K562 (cell line): ENCODE data around the gene PDZD8. TPM values are rescaled to one million over a fixed set of nuclear protein-coding genes. Genes with fewer than 3 reads are reported as not detected.

Experiments
- BHLHE40 ChIP-seq: IDR thresholded peaks from 2 replicates; pipeline ENCODE4 v1.6.1; 2011; ENCODE audit warnings: low read length, improper control_type of control experiment
- CBFA2T3 ChIP-seq: fragments of 450-650 bp; IDR thresholded peaks from 2 replicates; pipeline ENCODE4 v1.6.1; 2017
- CC2D1A ChIP-seq: fragments of 450-650 bp; IDR thresholded peaks from 2 replicates; pipeline ENCODE4 v1.6.1; 2017; ENCODE audit warnings: mild to moderate bottlenecking
- CCAR2 ChIP-seq: fragments of 200-400 bp; formaldehyde crosslinking; IDR thresholded peaks from 2 replicates; pipeline ENCODE4 v1.6.1; 2017; ENCODE audit warnings: mild to moderate bottlenecking, low read depth, low read length
- CREM ChIP-seq: IDR thresholded peaks from 2 replicates; pipeline ENCODE4 v1.6.1; 2014; ENCODE audit warnings: antibody characterized with exemption, low read depth
- DACH1 ChIP-seq: fragments of 450-650 bp; IDR thresholded peaks from 2 replicates; pipeline ENCODE4 v1.6.1; 2018; ENCODE audit not compliant: partially characterized antibody
- EP300 ChIP-seq: IDR thresholded peaks from 2 replicates; pipeline ENCODE4 v1.6.1; 2012; ENCODE audit warnings: low read length, improper control_type of control experiment
- FOXJ2 ChIP-seq: fragments of 200-800 bp; sonication (Bioruptor generic); IDR thresholded peaks from 2 replicates; pipeline ENCODE4 v1.6.1; 2016; ENCODE audit warnings: missing genetic modification characterization, missing compliant biosample characterization
- KLF13 ChIP-seq: fragments of 450-650 bp; IDR thresholded peaks from 2 replicates; pipeline ENCODE4 v1.6.1; 2016; ENCODE audit warnings: missing genetic modification characterization, low read depth, mild to moderate bottlenecking, missing compliant biosample characterization, moderate library complexity, borderline replicate concordance
- MXI1 ChIP-seq: IDR thresholded peaks from 2 replicates; pipeline ENCODE4 v1.6.1; 2011; ENCODE audit warnings: low read depth, mild to moderate bottlenecking, improper control_type of control experiment, low read length
- RBBP5 ChIP-seq: fragments of 200-600 bp; sonication (generic); IDR thresholded peaks from 2 replicates; pipeline ENCODE4 v1.6.1; 2012; ENCODE audit warnings: borderline replicate concordance, mild to moderate bottlenecking, low read length, control low read depth, inconsistent platforms; ENCODE audit not compliant: insufficient read depth, poor library complexity, severe bottlenecking
- STAT5A ChIP-seq: IDR thresholded peaks from 2 replicates; pipeline ENCODE4 v1.6.1; 2012; ENCODE audit warnings: low read length, inconsistent platforms, borderline replicate concordance
- ZNF766 ChIP-seq: fragments of 200-800 bp; sonication (Bioruptor generic); conservative IDR thresholded peaks from 2 replicates; pipeline ENCODE4 v1.6.1; 2016; ENCODE audit warnings: missing genetic modification characterization, missing compliant biosample characterization
- polyA plus RNA-seq, 8 experiments: library from polyadenylated mRNA; depleted of rRNA in 4 of 8; stranded (reverse) in 5 of 8; unstranded in 3 of 8; fragments of >200 nt; fragmentation: Nextera tagmentation in 2 of 8; fragmentation: Illumina TruSeq in 1 of 8; extraction: Ambion mirVana in 2 of 8; extraction: Trizol in 1 of 8; gene quantifications; 2 replicates each; pipeline versions ENCODE4 v1.2.1 to v1.2.3, GENCODE V29; 2011 to 2014; ENCODE audit warnings: inconsistent platforms in 1 of 8, missing spikeins in 1 of 8
- total RNA-seq, 7 experiments: library from RNA; depleted of rRNA in 6 of 7; stranded (reverse); fragments of >200 nt in 6 of 7; fragmentation: Illumina TruSeq in 2 of 7; extraction: Trizol in 2 of 7; gene quantifications; 2 replicates each; pipeline versions ENCODE4 v1.2.1 to v1.2.3, GENCODE V29; 2011 to 2021; ENCODE audit warnings: low replicate concordance in 1 of 7
- TF ChIP-seq, protein P1 (sequence below): fragments of 200-400 bp; formaldehyde crosslinking; IDR thresholded peaks from 2 replicates; pipeline ENCODE4 v1.6.1; 2017; ENCODE audit warnings: mild to moderate bottlenecking, low read depth, low read length, moderate library complexity
- TF ChIP-seq, protein P2 (sequence below), 2 experiments: IDR thresholded peaks; 2 replicates each; pipeline ENCODE4 v1.6.1; 2011; ENCODE audit warnings: borderline replicate concordance in 1 of 2, control low read depth in 1 of 2, low read depth in 1 of 2, low read length in 1 of 2, mild to moderate bottlenecking in 1 of 2, mixed read lengths in 1 of 2, moderate library complexity in 1 of 2; ENCODE audit not compliant: insufficient read depth in 1 of 2, insufficient read length in 1 of 2, poor library complexity in 1 of 2, severe bottlenecking in 1 of 2; ENCODE audit errors: extremely low read depth in 1 of 2
- TF ChIP-seq, protein P3 (sequence below), 2 experiments: fragments of 150-350 bp in 1 of 2; IDR thresholded peaks; 2 replicates each; pipeline ENCODE4 v1.6.1; 2012 to 2016; ENCODE audit warnings: low read depth in 2 of 2, low read length in 2 of 2, mild to moderate bottlenecking in 1 of 2, moderate library complexity in 1 of 2
- TF ChIP-seq, protein P4 (sequence below): sonication (generic); IDR thresholded peaks from 2 replicates; pipeline ENCODE4 v1.6.1; 2016

Gene PDZD8
- total and polyA plus RNA-seq, 9 of the 15 experiments (the other 6 are each of a cell fraction or from before 2014, with no cell fraction given): 5.5 to 53.4 (median 36.8) TPM

DNA sequence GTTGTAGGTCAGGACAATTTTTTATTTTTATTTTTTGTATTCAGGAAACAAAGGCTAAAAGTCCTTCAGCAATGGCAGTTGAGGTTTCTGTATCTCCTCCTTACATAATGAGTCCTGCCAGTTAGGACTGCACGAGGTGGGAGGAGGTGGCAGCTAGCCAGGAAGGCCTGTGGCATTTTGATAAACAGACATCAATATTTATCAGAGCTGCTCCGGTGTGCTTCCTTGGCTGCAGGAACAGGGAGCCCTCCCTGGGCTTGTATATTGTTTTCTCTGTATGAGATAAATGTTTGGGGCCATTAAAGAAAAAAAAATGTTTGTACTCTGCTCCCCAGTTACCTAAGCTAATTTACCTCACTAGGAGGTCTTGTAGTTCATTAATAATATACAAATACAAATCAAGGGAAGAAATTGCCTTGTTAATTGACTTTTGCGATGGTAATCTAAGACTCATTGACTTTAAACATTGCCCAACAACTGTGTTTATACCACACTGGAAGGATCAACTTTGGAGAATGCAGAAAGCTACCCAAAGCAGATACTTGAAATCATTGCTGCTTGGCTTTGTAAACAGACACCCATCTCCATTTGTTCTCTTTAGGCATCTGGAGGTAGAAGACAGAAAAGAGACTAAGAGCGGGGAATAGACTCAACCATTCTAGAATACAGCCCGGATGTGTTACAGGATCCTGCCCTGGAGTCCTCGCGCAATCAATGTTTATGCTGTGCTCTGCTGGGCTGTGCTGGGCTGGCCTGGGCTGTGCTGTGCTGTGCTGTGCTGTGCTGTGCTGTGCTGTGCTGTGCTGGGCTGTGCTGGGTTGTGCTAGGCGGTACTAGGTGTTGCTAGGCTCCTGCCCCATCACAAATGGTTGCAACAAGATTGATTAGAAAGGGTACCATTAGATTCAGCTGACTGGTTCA, 36.5 kb upstream of the PDZD8 start (continued):
- TF ChIP-seq, protein P1, sequence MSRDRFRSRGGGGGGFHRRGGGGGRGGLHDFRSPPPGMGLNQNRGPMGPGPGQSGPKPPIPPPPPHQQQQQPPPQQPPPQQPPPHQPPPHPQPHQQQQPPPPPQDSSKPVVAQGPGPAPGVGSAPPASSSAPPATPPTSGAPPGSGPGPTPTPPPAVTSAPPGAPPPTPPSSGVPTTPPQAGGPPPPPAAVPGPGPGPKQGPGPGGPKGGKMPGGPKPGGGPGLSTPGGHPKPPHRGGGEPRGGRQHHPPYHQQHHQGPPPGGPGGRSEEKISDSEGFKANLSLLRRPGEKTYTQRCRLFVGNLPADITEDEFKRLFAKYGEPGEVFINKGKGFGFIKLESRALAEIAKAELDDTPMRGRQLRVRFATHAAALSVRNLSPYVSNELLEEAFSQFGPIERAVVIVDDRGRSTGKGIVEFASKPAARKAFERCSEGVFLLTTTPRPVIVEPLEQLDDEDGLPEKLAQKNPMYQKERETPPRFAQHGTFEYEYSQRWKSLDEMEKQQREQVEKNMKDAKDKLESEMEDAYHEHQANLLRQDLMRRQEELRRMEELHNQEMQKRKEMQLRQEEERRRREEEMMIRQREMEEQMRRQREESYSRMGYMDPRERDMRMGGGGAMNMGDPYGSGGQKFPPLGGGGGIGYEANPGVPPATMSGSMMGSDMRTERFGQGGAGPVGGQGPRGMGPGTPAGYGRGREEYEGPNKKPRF: no peak
- peak; percentile 98 for TF ChIP-seq EP300
- TF ChIP-seq KLF13 (tag): no peak
- no peak for TF ChIP-seq RBBP5
- 0 out of 2 replicates have a peak, but pooled peaks have one; percentile 37 for TF ChIP-seq FOXJ2 (tag)
- no peak for TF ChIP-seq CCAR2
- TF ChIP-seq CBFA2T3: peak; percentile 96
- TF ChIP-seq STAT5A: peak; percentile 89
- TF ChIP-seq, protein P2, sequence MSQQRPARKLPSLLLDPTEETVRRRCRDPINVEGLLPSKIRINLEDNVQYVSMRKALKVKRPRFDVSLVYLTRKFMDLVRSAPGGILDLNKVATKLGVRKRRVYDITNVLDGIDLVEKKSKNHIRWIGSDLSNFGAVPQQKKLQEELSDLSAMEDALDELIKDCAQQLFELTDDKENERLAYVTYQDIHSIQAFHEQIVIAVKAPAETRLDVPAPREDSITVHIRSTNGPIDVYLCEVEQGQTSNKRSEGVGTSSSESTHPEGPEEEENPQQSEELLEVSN (IDR thresholded peaks at IDR 0.05; ENCODE audit: borderline replicate concordance in 1 of 2, extremely low read depth in 1 of 2, insufficient read depth in 1 of 2, insufficient read length in 1 of 2, low read depth in 1 of 2, low read length in 1 of 2, poor library complexity in 1 of 2, severe bottlenecking in 1 of 2): no peak
- peak; percentile 90 for TF ChIP-seq BHLHE40
- TF ChIP-seq ZNF766 (CRISPR knock-in tag): peak; percentile 84
- TF ChIP-seq, protein P3, sequence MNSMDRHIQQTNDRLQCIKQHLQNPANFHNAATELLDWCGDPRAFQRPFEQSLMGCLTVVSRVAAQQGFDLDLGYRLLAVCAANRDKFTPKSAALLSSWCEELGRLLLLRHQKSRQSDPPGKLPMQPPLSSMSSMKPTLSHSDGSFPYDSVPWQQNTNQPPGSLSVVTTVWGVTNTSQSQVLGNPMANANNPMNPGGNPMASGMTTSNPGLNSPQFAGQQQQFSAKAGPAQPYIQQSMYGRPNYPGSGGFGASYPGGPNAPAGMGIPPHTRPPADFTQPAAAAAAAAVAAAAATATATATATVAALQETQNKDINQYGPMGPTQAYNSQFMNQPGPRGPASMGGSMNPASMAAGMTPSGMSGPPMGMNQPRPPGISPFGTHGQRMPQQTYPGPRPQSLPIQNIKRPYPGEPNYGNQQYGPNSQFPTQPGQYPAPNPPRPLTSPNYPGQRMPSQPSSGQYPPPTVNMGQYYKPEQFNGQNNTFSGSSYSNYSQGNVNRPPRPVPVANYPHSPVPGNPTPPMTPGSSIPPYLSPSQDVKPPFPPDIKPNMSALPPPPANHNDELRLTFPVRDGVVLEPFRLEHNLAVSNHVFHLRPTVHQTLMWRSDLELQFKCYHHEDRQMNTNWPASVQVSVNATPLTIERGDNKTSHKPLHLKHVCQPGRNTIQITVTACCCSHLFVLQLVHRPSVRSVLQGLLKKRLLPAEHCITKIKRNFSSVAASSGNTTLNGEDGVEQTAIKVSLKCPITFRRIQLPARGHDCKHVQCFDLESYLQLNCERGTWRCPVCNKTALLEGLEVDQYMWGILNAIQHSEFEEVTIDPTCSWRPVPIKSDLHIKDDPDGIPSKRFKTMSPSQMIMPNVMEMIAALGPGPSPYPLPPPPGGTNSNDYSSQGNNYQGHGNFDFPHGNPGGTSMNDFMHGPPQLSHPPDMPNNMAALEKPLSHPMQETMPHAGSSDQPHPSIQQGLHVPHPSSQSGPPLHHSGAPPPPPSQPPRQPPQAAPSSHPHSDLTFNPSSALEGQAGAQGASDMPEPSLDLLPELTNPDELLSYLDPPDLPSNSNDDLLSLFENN (IDR thresholded peaks at IDR 0.05; ENCODE audit: low read depth in 2 of 2, low read length in 2 of 2): peak in 1 of 2 experiments; percentile 87; a peak in 1 of 4 replicates
- TF ChIP-seq CREM: peak; percentile 56; the same call in 1 of the 2 replicates
- TF ChIP-seq DACH1: peak; percentile 34
- TF ChIP-seq CC2D1A: peak; percentile 71; the same call in 1 of the 2 replicates
- TF ChIP-seq, protein P4, sequence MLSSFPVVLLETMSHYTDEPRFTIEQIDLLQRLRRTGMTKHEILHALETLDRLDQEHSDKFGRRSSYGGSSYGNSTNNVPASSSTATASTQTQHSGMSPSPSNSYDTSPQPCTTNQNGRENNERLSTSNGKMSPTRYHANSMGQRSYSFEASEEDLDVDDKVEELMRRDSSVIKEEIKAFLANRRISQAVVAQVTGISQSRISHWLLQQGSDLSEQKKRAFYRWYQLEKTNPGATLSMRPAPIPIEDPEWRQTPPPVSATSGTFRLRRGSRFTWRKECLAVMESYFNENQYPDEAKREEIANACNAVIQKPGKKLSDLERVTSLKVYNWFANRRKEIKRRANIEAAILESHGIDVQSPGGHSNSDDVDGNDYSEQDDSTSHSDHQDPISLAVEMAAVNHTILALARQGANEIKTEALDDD: peak; percentile 29; the same call in 1 of the 2 replicates
- peak; percentile 48; the same call in 1 of the 2 replicates for TF ChIP-seq MXI1
